ENCODE measurements around the gene CSNK1E. TPM values are rescaled to one million over a fixed set of nuclear protein-coding genes. Genes with fewer than 3 reads are reported as not detected.

CSNK1E gene
- total RNA-seq, 2 donors from 2014 or later, result 98.1 to 140 TPM

GRCh38 chr22:38338772-38339379, 21.6 kb upstream of the CSNK1E start:
- H3K27me3 ChIP-seq (replicated peaks; ENCODE audit: insufficient read depth), result no peaks in the 10 kb centered on the region
- H3K9me3 ChIP-seq, result no peaks in the 10 kb centered on the region
- DNase-seq (ENCODE audit: low spot score) (no peak), ATAC-seq (ENCODE audit: insufficient number of reproducible peaks, low FRiP score, low read depth) (no peak)
- H3K27ac ChIP-seq, result no peak overlapping the region
- H3K36me3 ChIP-seq, result no peaks in the 10 kb centered on the region
- H3K4me1 ChIP-seq (ENCODE audit: control insufficient read depth in 1 of 2, low read depth in 2 of 2), result peaks cover 0 to 9% of the 10 kb centered on the region in 2 donors
- no peak for TF ChIP-seq CTCF (IDR thresholded peaks at IDR 0.05)
- H3K4me3 ChIP-seq, result no peak overlapping the region

GRCh38 chr22:38336699-38337098, 19.5 kb upstream of the CSNK1E start:
- H3K27ac ChIP-seq, result no peak overlapping the region

GRCh38 chr22:38335077-38335476, 17.8 kb upstream of the CSNK1E start:
- Histone ChIP-seq H3K27ac (no peak overlapping the region), H3K9me3 (no peaks in the 10 kb centered on the region), H3K4me1 (ENCODE audit: control insufficient read depth in 1 of 2, low read depth in 2 of 2) (peaks cover 0 to 9% of the 10 kb centered on the region in 2 donors), H3K36me3 (no peaks in the 10 kb centered on the region), H3K4me3 (no peak overlapping the region), H3K27me3 (replicated peaks; ENCODE audit: insufficient read depth) (no peaks in the 10 kb centered on the region)
- ATAC-seq (ENCODE audit: insufficient number of reproducible peaks, low FRiP score, low read depth), result no peak
- DNase-seq (ENCODE audit: low spot score), result no peak
- TF ChIP-seq CTCF (IDR thresholded peaks at IDR 0.05), result no peak

More at GRCh38 chr22:38336699-38337098, 19.5 kb upstream of the CSNK1E start:
- Histone ChIP-seq H3K9me3 (no peaks in the 10 kb centered on the region), H3K36me3 (no peaks in the 10 kb centered on the region), H3K4me3 (no peak overlapping the region), H3K4me1 (ENCODE audit: control insufficient read depth in 1 of 2, low read depth in 2 of 2) (peaks cover 0 to 9% of the 10 kb centered on the region in 2 donors), H3K27me3 (replicated peaks; ENCODE audit: insufficient read depth) (no peaks in the 10 kb centered on the region)
- ATAC-seq (ENCODE audit: insufficient number of reproducible peaks, low FRiP score, low read depth) (no peak), DNase-seq (ENCODE audit: low spot score) (no peak)
- TF ChIP-seq CTCF (IDR thresholded peaks at IDR 0.05), result no peak

GRCh38 chr22:38327805-38328204, 10.6 kb upstream of the CSNK1E start:
- ATAC-seq (ENCODE audit: insufficient number of reproducible peaks, low FRiP score, low read depth) (no peak), DNase-seq (ENCODE audit: low spot score) (no peak)
- Histone ChIP-seq H3K36me3 (no peaks in the 10 kb centered on the region), H3K4me1 (ENCODE audit: control insufficient read depth in 1 of 2, low read depth in 2 of 2) (no peaks in the 10 kb centered on the region), H3K27me3 (replicated peaks; ENCODE audit: insufficient read depth) (no peaks in the 10 kb centered on the region), H3K9me3 (no peaks in the 10 kb centered on the region), H3K27ac (no peak overlapping the region), H3K4me3 (no peak overlapping the region)
- no peak for TF ChIP-seq CTCF (IDR thresholded peaks at IDR 0.05)

GRCh38 chr22:38327396-38327795, 10.2 kb upstream of the CSNK1E start:
- Histone ChIP-seq H3K9me3 (no peaks in the 10 kb centered on the region), H3K4me1 (ENCODE audit: control insufficient read depth in 1 of 2, low read depth in 2 of 2) (no peaks in the 10 kb centered on the region), H3K4me3 (no peak overlapping the region), H3K27me3 (replicated peaks; ENCODE audit: insufficient read depth) (no peaks in the 10 kb centered on the region), H3K27ac (no peak overlapping the region), H3K36me3 (no peaks in the 10 kb centered on the region)
- TF ChIP-seq CTCF (IDR thresholded peaks at IDR 0.05), result no peak
- ATAC-seq (ENCODE audit: insufficient number of reproducible peaks, low FRiP score, low read depth), result no peak
- no peak for DNase-seq (ENCODE audit: low spot score)

All from thoracic aorta (tissue), 2 donors.